Measurements from ENCODE around the gene WWP2.
"Not testable (repeated sequence)": the region's sequence is repeated elsewhere in the genome, so short reads cannot be mapped to it uniquely, and the experiment has no call there.

WWP2 gene

GRCh38 chr16:69941251-69942098 is 179.3 kb downstream of the WWP2 start:
- DNase-seq (ENCODE audit: low read depth in 1 of 2, low spot score in 1 of 2) = no peak

- DNase-seq (ENCODE audit: low read depth in 1 of 2, low spot score in 1 of 2) = no peak
These were observed 180.0 kb downstream of the WWP2 start for GRCh38 chr16:69942099-69942491.

- DNase-seq (ENCODE audit: low read depth in 1 of 2, low spot score in 1 of 2) = no peak
These were observed 180.6 kb downstream of the WWP2 start for GRCh38 chr16:69942627-69943170.

- DNase-seq (ENCODE audit: low read depth in 1 of 2, low spot score in 1 of 2) = not testable (repeated sequence)
These were observed 181.3 kb downstream of the WWP2 start for GRCh38 chr16:69943241-69944036.

- not testable (repeated sequence) for DNase-seq (ENCODE audit: low read depth in 1 of 2, low spot score in 1 of 2)
These were observed 188.3 kb downstream of the WWP2 start for GRCh38 chr16:69950411-69950810.

GRCh38 chr16:69951017-69951671 is 189.0 kb downstream of the WWP2 start, which contains the start of gene CLEC18A:
CLEC18A (plus strand) TSS chr16:69951334; CDS start chr16:69951367, 33 bp downstream.
- not testable (repeated sequence) for DNase-seq (ENCODE audit: low read depth in 1 of 2, low spot score in 1 of 2)

- not testable (repeated sequence) for DNase-seq (ENCODE audit: low read depth in 1 of 2, low spot score in 1 of 2)
These were observed 189.5 kb downstream of the WWP2 start for GRCh38 chr16:69951672-69952031.

- DNase-seq (ENCODE audit: low read depth in 1 of 2, low spot score in 1 of 2) = not testable (repeated sequence)
These were observed 190.0 kb downstream of the WWP2 start for GRCh38 chr16:69952116-69952515.

GRCh38 chr16:69952572-69953355 is 190.6 kb downstream of the WWP2 start:
- DNase-seq (ENCODE audit: low read depth in 1 of 2, low spot score in 1 of 2) = not testable (repeated sequence)

GRCh38 chr16:69954241-69954640 is 192.1 kb downstream of the WWP2 start:
- not testable (repeated sequence) for DNase-seq (ENCODE audit: low read depth in 1 of 2, low spot score in 1 of 2)

GRCh38 chr16:69963312-69963711 is 201.2 kb downstream of the WWP2 start:
- DNase-seq (ENCODE audit: low read depth in 1 of 2, low spot score in 1 of 2) = not testable (repeated sequence)

- not testable (repeated sequence) for DNase-seq (ENCODE audit: low read depth in 1 of 2, low spot score in 1 of 2)
These were observed 203.0 kb downstream of the WWP2 start for GRCh38 chr16:69964960-69965660.

- not testable (repeated sequence) for DNase-seq (ENCODE audit: low read depth in 1 of 2, low spot score in 1 of 2)
These were observed 203.5 kb downstream of the WWP2 start for GRCh38 chr16:69965661-69966054.

GRCh38 chr16:69967688-69968087 is 205.6 kb downstream of the WWP2 start:
- not testable (repeated sequence) for DNase-seq (ENCODE audit: low read depth in 1 of 2, low spot score in 1 of 2)

GRCh38 chr16:69968125-69968524 is 206.0 kb downstream of the WWP2 start:
- DNase-seq (ENCODE audit: low read depth in 1 of 2, low spot score in 1 of 2) = not testable (repeated sequence)

GRCh38 chr16:69969657-69970056 is 207.5 kb downstream of the WWP2 start:
- DNase-seq (ENCODE audit: low read depth in 1 of 2, low spot score in 1 of 2) = not testable (repeated sequence)

GRCh38 chr16:69972120-69972519 is 210.0 kb downstream of the WWP2 start:
- not testable (repeated sequence) for DNase-seq (ENCODE audit: low read depth in 1 of 2, low spot score in 1 of 2)

- not testable (repeated sequence) for DNase-seq (ENCODE audit: low read depth in 1 of 2, low spot score in 1 of 2)
These were observed 210.8 kb downstream of the WWP2 start for GRCh38 chr16:69972935-69973334.

GRCh38 chr16:69985196-69985595 is 223.1 kb downstream of the WWP2 start:
- not testable (repeated sequence) for DNase-seq (ENCODE audit: low read depth in 1 of 2, low spot score in 1 of 2)
